GM19397 (cell line): Measurements from ENCODE around the gene PRKCD.

ENCODE experiments used
- ATAC-seq: cut with Tn5 transposase; IDR thresholded peaks from one replicate; pipeline ENCODE4 v1.9.1; 2021; ENCODE audit warnings: mild to moderate bottlenecking, moderate library complexity; ENCODE audit not compliant: unreplicated experiment

The PRKCD gene

DNA sequence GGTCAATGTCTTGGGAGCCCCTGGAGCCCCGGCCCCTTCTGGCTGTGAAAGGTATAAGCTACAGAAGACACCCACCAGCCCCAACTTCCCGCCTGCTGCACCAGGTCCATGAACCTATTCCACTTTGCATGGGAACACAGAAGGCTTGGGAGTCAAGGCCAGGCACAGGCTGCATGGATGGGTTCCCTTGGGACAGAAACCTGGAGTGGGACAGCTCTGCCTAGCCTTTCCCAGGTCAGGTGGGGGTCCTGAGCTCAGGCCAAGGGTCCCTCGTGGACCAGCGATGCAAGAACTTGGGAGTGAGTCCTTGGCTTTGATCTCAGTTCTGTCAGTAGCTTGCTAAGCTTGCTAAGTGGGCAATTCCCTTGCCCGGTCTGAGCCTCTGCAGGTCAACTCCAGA, 69.8 kb downstream of the PRKCD start:
- no peak for ATAC-seq

DNA sequence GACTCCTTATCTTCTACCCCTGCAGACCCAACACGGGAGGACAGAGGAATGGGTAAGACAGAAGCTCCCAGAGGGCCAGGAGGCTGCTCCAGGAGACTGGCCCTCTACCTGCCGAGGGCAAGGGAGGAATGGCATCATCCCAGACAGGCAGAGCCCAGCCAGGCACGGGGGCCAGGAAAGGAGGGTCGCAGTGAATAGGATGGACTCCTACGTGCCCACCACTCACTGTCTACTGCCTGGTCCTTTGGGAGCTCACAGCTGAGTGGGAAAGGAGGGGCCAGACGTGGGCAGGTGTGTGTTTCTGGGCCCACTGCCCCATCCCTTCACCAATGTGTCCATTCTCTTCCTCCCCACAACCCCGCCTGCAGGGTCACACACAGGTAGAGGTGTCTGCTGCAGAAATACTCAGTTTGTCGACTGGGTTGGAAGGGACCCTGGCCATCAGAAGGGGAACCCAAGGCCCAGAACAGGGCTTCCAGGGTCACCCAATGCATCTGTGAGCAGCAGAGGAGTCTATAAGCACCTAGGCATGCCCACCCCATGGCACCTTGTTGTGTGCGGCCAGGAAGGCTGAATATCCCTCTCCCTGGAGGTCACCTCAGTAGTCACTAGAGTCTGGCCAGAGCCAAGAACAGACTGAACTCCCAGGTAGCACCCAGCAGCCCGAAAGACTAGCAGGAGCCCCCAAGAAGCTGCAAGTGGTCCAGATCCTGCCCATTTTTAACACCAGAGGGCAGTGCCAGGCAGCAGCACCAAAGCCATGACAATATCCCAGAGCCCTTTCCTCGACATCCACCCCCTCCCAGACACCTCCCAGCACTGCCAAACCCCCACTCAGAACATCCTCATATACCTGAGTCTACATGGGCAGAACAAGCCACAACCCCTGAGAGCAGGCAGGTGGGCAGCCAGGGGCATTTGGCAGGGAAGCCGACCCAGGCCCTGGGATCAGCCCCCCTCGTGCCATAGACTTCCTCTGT, 70.8 kb downstream of the PRKCD start:
- ATAC-seq = no peak

DNA sequence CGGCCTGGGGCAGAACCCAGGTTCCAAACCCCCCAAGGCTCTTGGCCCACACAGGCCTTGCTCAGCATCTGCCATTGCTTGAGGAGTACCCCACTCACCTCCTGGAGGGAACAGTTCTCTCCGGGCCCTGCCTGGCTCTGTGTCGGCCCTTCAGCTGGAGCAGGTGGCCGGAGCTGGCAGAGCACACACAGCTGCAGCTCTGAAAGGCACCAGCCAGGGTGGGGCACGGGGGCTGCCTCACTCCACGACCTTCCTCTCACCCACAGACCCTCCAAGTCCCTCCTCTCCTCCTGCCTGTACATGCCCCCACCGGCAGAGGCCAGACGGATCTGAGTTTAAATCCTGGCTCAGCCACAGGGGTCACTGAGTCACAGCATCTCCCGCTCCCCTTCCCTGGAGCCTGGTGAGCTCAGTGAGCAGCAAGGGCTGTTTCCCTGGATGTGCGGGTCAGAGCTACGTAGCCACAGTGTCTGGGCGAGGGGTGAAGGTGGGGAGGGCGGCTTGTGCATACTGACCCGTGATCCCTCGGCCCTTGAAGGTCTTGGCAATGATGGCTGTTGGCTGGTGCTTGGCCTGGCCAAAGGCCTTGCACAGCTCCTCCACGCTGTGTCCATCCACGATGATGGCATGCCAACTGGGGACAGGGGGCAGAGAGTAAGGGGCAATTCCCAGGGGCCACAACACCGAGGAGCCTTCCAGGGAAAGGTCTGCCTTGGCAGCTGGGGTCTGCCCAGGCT, 71.8 kb downstream of the PRKCD start:
- no peak for ATAC-seq

DNA sequence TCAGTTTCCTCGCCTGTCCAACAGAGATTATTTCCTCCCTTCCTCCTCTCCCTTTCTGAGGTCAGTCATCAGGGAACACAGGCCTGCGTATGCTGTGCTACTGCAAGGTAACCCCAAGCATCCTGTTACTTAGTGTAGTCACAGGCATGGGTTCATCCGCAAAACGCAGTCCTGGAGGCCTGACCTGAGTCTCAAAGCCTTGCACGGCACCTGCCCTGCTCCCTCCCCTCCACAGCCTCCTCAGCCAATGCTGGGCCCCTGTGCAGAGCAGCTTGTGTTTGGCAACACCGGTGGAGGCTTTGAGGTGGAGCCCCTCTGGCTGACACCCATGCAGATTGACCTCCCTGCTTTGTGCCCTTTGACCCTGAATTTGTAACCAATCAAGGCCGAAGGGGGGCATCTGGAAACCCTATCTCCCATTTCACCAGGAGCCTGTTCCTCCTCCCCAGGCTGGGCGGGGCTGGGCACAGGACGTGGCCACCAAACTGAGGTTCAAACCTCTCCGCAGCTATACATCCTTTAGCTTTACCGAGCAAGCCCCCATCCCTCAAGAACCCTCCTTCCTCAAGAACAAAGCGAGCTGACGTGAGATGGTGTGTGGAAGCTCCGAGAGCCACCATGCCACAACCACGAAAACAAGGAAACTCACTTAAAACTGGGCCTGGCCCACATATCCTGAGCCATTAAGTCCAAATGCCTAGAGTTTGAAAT, 73.3 kb downstream of the PRKCD start:
- no peak for ATAC-seq

DNA sequence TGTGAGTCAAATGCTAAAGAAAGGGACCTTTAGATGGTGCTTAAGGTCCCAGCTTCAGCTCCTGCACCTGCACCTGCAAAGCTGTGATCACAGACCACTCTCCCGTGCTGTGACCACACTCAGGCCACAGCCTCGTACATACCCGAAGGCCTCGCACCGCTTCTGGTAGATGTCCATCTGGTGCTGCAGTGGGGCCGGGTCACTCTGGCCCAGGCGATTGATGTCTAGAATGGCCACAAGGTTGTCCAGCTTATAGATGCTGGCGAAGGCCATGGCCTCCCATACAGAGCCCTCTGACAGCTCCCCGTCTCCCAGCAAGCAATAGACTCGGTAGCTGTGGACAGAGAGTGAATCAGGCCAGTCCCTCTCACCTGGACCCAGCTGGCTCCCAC, 73.8 kb downstream of the PRKCD start:
- no peak for ATAC-seq

DNA sequence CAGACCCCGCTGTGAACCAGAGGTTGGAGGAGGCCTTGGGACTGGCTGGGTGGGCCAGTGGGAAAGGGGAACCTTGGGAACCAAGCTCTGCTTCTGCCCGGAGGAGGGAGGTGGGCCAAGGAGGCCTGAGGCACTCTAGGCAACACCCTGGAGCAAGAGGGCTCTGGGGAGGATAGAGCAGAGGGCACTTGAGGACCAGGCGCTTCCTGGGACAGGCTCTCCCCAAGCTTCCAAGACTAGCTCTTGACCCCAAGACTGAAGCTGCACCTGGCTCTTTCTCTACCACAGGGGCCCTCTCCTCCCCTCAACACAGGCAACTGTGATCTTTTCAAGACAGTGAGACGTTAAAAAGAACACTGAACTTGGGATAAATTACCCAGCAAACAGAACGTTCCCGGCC, 74.5 kb downstream of the PRKCD start:
- no peak for ATAC-seq

DNA sequence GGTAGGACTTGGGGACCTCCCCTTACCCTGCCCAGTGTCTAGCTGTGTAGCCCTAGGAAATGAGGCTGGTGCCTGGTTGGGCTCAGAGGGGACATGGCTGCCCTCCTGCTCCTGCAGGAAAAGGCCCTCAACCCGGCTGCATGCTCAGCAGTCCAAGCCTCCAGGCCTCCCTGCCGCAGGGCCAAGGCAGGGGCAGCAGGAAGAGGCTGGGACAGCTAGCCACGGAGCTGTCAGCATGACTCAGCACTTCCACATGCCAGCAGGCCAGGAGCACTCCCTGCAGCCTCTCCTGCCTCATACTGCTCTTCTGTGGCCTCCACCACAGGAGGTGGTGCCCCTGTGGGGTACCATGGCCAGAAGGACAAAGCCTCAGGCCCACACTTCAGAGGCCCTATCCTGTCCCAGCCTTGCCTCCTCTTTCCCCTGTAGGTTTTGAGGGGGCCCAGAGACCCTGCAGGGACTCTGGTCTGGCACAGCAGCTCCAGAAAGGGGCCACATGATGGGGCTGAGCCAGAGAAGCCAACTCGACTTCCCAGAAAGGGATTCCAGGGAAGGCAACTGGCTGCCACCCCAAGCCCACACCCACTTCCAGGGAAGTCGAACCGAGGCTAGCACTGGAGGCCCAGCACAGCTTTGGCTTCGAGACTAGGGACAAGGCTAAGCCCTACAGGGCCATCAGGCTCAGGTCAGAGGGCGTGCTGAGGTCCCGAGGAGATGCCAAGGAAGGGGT, 75.3 kb downstream of the PRKCD start:
- ATAC-seq = no peak

DNA sequence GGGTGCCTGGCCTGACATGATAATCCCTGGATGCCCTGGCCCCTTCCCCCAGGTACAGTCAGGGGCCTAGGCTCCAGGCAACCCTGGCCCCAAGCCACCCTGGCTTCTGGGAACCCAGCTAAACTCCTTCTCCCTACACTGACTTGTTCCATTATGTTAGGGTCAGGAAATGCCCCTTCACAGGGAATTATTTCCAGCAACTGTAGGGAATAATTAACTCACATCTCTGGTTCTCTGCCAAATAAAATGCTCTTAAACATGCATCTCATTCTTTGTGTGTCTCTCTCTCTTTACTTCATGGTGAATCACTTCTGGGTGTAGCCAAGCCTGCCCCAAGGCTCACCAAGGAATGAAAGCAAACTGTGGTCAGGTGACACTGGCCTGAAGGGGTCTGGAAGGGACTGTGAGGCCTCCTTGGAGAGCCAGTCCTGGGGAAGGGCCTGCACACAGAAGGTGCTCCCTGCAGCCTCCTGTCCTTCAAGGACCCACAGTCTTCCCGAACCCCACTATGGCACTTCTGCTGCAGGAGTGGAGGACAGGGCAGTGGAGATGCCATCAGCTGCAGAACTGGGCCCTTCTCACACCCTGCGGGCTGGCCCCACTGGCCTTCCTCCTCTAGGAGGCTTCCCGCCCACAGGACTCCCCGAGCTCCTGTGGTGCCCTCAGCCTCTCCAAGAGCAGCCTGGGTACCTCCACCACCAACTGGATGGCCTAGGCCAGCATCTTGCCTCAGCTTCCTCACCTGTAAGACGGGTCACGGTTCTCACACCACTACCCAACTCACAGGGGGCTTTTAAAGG, 77.2 kb downstream of the PRKCD start:
- ATAC-seq = no peak

DNA sequence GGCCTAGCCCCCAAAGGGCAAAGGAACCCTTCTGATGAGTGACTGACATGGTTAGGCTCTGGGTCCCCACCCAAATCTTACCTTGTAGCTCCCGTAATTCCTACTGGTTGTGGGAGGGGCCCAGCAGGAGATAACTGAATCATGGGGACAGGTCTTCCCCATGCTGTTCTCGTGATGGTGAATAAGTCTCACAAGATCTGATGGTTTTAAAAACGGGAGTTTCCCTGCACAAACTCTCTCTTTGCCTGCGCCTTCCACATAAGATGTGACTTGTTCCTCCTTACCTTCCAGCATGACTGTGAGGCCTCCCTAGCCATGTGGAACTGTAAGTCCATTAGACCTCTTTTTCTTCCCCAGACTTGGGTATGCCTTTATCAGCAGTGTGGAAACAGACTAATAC, 77.9 kb downstream of the PRKCD start:
- ATAC-seq = no peak

DNA sequence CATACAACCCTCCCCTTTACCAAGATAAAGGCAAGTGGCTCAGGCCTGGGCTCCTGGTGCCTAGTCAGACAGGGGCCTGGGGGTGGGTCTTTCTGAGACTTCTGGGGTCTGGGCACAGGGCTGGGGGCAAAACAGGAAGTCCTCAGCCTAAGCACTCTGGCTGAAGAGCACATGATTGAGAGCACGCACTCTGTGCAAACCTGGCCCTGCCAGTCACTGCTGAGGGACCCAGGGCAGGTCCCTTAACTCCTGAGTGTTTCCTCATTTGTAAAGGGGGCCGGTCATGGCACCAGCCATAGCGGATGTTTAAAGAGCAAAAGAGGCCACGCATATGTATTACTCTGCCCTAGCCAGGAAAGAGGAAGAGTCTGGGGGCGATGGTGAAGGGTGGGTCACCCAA, 78.8 kb downstream of the PRKCD start:
- ATAC-seq = no peak

DNA sequence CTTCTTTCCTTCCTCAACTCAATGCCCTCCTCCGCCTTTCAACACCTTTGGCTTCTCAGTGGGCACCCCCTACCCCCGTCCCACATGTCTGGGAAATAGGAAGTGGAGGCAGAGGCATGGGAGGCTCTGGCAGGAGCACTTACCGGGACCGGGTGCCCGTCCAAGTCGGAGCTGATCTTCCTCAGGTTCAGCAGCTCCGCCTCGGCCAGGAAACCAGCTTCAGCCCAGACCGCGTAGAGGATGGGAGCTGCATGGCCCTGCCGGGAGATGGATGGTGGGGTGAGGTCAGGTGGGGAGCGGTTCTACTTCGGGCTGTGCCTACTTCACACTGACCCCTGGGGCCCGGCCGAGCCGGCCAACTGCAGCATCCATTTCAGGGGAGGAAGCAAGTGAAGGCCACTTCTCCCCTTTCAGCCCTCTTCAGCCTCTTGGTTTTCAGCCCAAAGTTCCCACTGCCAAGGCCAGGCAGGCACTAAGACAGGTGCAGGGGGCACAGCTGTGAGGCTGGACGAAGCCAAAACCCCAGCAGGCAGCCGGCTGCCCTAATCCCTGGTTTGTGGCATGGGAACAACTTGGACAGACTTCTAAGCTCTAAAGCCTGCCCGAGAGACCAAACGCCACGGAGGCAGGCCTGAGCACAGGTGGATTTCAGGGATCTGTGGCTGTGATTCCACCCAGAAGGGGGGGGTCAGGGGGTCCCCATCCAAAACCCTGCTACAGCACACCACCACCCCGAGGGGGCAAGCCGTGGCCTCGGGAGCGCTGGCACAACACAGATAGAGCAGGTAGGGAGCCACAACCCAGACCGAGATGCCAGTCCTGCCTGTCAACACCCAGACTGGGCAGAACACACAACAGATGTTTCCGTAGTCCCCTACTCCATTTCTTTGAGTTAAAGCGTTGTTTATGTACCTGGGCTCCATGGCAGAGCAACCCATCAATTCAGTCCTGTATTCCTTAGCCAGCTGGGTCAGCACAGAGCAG, 80.3 kb downstream of the PRKCD start:
- no peak for ATAC-seq

DNA sequence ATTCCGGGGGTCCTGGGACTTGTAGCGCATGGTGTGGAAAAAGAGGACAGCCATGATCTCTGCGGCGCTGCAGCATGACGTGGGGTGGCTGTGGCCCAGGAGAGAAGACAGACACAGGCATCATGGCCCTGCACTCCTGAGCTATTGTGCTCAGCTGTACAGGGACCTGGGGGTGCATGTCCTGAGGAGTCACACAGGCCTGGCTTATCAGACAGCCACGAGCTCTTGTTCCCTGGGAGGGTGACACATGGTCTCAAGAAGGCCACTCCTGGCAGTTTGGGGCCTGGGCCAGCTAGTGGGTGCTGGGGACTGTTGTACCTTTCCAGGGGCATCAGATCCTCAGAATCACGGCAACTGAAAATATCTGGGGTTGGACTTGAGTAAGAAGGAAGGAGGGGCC, 81.1 kb downstream of the PRKCD start:
- ATAC-seq = no peak
